Activated naive CD4-positive, alpha-beta T cell treated with anti-CD3 and anti-CD28 coated beads, Interleukin-2, amount 10 ng/mL, durations not matched to agents 7 days and 5 days (primary cell): Measurements from ENCODE around the gene TRERF1.
A peak's percentile ranks its signal among the peaks of the same experiment; 100 is the strongest.
"Not testable (repeated sequence)": the region's sequence is repeated elsewhere in the genome, so short reads cannot be mapped to it uniquely, and the experiment has no call there.

Experiments
- CTCF ChIA-PET: fragments of 350-600 bp; sonication (Branson Sonifier 250); formaldehyde crosslinking; loops from one replicate; lab custom pipeline; 2021; ENCODE audit warnings: antibody characterized with exemption; lab: Charles Lee
- DNase-seq: peaks from one replicate; pipeline ENCODE4 v3.0.0-alpha.2; 2020
- H3K27ac Mint-ChIP-seq: one replicate; pipeline ENCODE4 v1.8.0; 2021; ENCODE audit warnings: mild to moderate bottlenecking, moderate library complexity, mixed read lengths
- H3K27me3 Mint-ChIP-seq: one replicate; pipeline ENCODE4 v1.8.0; 2021; ENCODE audit warnings: mild to moderate bottlenecking, mixed read lengths
- H3K36me3 Mint-ChIP-seq: one replicate; pipeline ENCODE4 v1.8.0; 2021; ENCODE audit warnings: mixed read lengths
- H3K4me1 Mint-ChIP-seq: one replicate; pipeline ENCODE4 v1.8.0; 2021; ENCODE audit warnings: mixed read lengths
- H3K4me3 Mint-ChIP-seq: one replicate; pipeline ENCODE4 v1.8.0; 2021; ENCODE audit warnings: mild to moderate bottlenecking, moderate library complexity, mixed read lengths
- H3K9me3 Mint-ChIP-seq: one replicate; pipeline ENCODE4 v1.8.0; 2021; ENCODE audit warnings: mixed read lengths

TRERF1 gene, protein sequence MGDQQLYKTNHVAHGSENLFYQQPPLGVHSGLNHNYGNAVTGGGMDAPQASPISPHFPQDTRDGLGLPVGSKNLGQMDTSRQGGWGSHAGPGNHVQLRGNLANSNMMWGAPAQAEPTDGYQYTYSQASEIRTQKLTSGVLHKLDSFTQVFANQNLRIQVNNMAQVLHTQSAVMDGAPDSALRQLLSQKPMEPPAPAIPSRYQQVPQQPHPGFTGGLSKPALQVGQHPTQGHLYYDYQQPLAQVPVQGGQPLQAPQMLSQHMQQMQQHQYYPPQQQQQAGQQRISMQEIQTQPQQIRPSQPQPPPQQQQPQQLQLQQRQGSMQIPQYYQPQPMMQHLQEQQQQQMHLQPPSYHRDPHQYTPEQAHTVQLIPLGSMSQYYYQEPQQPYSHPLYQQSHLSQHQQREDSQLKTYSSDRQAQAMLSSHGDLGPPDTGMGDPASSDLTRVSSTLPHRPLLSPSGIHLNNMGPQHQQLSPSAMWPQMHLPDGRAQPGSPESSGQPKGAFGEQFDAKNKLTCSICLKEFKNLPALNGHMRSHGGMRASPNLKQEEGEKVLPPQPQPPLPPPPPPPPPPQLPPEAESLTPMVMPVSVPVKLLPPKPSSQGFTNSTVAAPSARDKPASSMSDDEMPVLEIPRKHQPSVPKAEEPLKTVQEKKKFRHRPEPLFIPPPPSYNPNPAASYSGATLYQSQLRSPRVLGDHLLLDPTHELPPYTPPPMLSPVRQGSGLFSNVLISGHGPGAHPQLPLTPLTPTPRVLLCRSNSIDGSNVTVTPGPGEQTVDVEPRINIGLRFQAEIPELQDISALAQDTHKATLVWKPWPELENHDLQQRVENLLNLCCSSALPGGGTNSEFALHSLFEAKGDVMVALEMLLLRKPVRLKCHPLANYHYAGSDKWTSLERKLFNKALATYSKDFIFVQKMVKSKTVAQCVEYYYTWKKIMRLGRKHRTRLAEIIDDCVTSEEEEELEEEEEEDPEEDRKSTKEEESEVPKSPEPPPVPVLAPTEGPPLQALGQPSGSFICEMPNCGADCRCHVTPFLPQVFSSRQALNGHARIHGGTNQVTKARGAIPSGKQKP (N-terminal part only)

GRCh38 chr6:42451333-42452170, at the start of gene TRERF1:
Gene TRERF1 (minus strand): TSS chr6:42451926. CDS start chr6:42269590, 182,336 bp downstream.
- CTCF ChIA-PET: interaction anchor here (1.1 to 1.8 kb wide), 3 partner anchors 20 to 191 kb away, joined by 3 to 6 read pairs (median 4); no protein-coding TSS in a partner anchor
- H3K36me3 Mint-ChIP-seq: peaks cover 21% of the 10 kb centered on the region

GRCh38 chr6:42498473-42499128, 46.9 kb upstream of the TRERF1 start:
- Mint-ChIP-seq H3K4me1 (no peaks in the 10 kb centered on the region), H3K36me3 (no peaks in the 10 kb centered on the region), H3K4me3 (no peak overlapping the region), H3K27ac (no peak overlapping the region), H3K9me3 (no peaks in the 10 kb centered on the region), H3K27me3 (peaks cover 22% of the 10 kb centered on the region)
- no peak for DNase-seq
- CTCF ChIA-PET: no interaction called here

More at GRCh38 chr6:42451333-42452170, at the start of gene TRERF1:
- peak within 1 kb of the TSS; percentile 87 for H3K27ac Mint-ChIP-seq
- peaks cover 45% of the 10 kb centered on the region for H3K4me1 Mint-ChIP-seq
- H3K4me3 Mint-ChIP-seq: peak within 1 kb of the TSS; percentile 93
- DNase-seq: peak; percentile 80
- H3K9me3 Mint-ChIP-seq: no peaks in the 10 kb centered on the region
- peaks cover 30% of the 10 kb centered on the region for H3K27me3 Mint-ChIP-seq

GRCh38 chr6:42493914-42494539, 42.3 kb upstream of the TRERF1 start:
- no peak overlapping the region for H3K4me3 Mint-ChIP-seq
- CTCF ChIA-PET: no interaction called here
- no peaks in the 10 kb centered on the region for H3K4me1 Mint-ChIP-seq
- no peak overlapping the region for H3K27ac Mint-ChIP-seq
- no peaks in the 10 kb centered on the region for H3K9me3 Mint-ChIP-seq
- H3K27me3 Mint-ChIP-seq: peaks cover 20% of the 10 kb centered on the region
- no peaks in the 10 kb centered on the region for H3K36me3 Mint-ChIP-seq
- no peak for DNase-seq

DNA sequence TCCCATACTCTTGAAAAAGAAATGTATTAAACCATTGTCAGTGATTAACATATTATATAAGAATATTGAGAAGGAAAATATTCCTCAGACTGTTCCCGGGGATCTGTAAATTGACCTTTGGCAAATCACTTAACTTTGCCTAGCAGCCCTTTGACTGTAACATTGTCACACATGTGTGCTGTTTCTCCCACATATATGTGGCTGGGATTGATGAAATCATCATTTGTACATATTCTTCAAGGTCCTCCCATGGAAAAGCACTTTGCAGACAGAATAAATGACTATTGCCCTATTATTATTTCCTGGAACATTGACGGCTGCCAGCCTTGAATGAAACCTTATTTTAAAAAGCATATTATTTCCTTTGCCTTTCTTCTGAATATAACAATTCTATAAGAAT, 36.4 kb upstream of the TRERF1 start:
- H3K27me3 Mint-ChIP-seq: peaks cover 12% of the 10 kb centered on the region
- H3K27ac Mint-ChIP-seq: no peak overlapping the region
- DNase-seq: no peak
- H3K9me3 Mint-ChIP-seq: no peaks in the 10 kb centered on the region
- H3K4me3 Mint-ChIP-seq: no peak overlapping the region
- CTCF ChIA-PET: no interaction called here
- no peaks in the 10 kb centered on the region for H3K4me1 Mint-ChIP-seq
- H3K36me3 Mint-ChIP-seq: no peaks in the 10 kb centered on the region

DNA sequence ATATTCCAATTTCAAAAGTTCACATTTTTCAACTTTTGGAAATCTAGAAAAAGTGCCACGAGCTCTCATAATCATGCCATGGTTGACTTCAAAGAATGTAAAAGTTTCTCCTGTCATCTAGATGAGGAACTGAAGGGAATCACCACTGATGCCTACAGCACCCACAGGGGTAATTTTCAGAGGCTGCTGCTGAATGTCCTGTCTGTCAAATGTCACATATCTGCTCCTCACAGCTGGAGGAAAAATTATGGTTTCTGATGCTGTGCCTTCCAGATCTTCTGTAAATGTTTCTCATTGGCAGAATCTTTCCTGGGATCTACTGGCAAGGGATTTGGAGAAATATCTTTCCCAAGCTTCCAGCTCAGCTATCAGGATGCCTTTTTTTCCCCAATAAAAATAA, 32.5 kb upstream of the TRERF1 start:
- no peaks in the 10 kb centered on the region for H3K9me3 Mint-ChIP-seq
- peaks cover 10% of the 10 kb centered on the region for H3K27me3 Mint-ChIP-seq
- H3K27ac Mint-ChIP-seq: no peak overlapping the region
- H3K4me3 Mint-ChIP-seq: no peak overlapping the region
- DNase-seq: no peak
- no peaks in the 10 kb centered on the region for H3K4me1 Mint-ChIP-seq
- CTCF ChIA-PET: no interaction called here
- no peaks in the 10 kb centered on the region for H3K36me3 Mint-ChIP-seq

- Mint-ChIP-seq H3K27me3 (peaks cover 8% of the 10 kb centered on the region), H3K4me3 (no peak overlapping the region), H3K27ac (no peak overlapping the region), H3K36me3 (no peaks in the 10 kb centered on the region), H3K9me3 (no peaks in the 10 kb centered on the region), H3K4me1 (no peaks in the 10 kb centered on the region)
- DNase-seq: no peak
- CTCF ChIA-PET: no interaction called here
These were observed 30.4 kb upstream of the TRERF1 start for GRCh38 chr6:42482174-42482573.

DNA sequence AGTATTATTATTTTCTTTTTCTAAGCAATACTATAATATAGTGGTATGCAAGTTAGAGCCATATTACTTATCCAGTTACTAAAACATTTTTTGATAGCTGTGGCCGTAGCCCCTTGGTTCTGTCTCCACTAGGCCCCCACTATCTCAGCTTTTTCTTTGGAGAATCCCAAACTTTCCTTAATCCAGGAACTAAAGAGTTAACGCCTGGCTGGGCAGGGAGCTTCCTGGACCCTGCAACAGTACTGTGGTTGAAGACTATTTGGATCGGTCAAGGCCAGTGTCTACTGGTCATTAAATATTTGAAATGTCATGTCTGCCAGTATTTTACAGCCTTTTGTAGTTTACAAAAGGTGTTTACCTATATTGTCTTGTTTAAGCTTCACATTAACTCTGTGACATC, 20.0 kb upstream of the TRERF1 start:
- H3K36me3 Mint-ChIP-seq: no peaks in the 10 kb centered on the region
- H3K9me3 Mint-ChIP-seq: peaks cover 9% of the 10 kb centered on the region
- CTCF ChIA-PET: interaction anchor here (0.6 kb wide), 1 partner anchor 19 kb away, joined by 3 read pairs; no protein-coding TSS in a partner anchor
- no peak overlapping the region for H3K27ac Mint-ChIP-seq
- no peak overlapping the region for H3K4me3 Mint-ChIP-seq
- peaks cover 17% of the 10 kb centered on the region for H3K27me3 Mint-ChIP-seq
- no peaks in the 10 kb centered on the region for H3K4me1 Mint-ChIP-seq
- DNase-seq: no peak

DNA sequence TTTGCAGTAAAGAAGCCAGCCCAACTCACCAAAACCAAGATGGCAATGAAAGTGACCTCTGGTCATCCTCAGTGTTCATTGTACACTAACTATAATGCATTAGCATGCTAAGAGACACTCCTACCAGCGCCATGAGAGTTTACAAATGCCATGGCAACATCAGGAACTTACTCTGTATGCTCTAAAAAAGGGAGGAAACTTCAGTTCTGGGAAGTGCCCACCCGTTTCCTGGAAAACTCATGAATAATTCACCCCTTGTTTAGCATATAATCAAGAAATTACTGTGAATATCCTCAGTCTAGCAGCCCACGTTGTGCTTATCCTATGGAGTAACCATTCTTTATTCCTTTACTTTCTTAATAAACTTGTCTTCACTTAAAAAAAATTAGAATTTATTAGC, 19.4 kb upstream of the TRERF1 start:
- Mint-ChIP-seq H3K36me3 (no peaks in the 10 kb centered on the region), H3K27ac (no peak overlapping the region), H3K9me3 (peaks cover 9% of the 10 kb centered on the region), H3K27me3 (peaks cover 17% of the 10 kb centered on the region), H3K4me1 (no peaks in the 10 kb centered on the region), H3K4me3 (no peak overlapping the region)
- CTCF ChIA-PET: no interaction called here
- no peak for DNase-seq

GRCh38 chr6:42468273-42468672, 16.5 kb upstream of the TRERF1 start:
- DNase-seq: no peak
- CTCF ChIA-PET: no interaction called here
- no peak overlapping the region for H3K4me3 Mint-ChIP-seq
- peaks cover 13% of the 10 kb centered on the region for H3K27me3 Mint-ChIP-seq
- H3K4me1 Mint-ChIP-seq: no peaks in the 10 kb centered on the region
- no peak overlapping the region for H3K27ac Mint-ChIP-seq
- peaks cover 9% of the 10 kb centered on the region for H3K9me3 Mint-ChIP-seq
- no peaks in the 10 kb centered on the region for H3K36me3 Mint-ChIP-seq

GRCh38 chr6:42467651-42468050, 15.9 kb upstream of the TRERF1 start:
- peaks cover 9% of the 10 kb centered on the region for H3K9me3 Mint-ChIP-seq
- peaks cover 12% of the 10 kb centered on the region for H3K27me3 Mint-ChIP-seq
- CTCF ChIA-PET: no interaction called here
- H3K27ac Mint-ChIP-seq: no peak overlapping the region
- no peaks in the 10 kb centered on the region for H3K36me3 Mint-ChIP-seq
- H3K4me3 Mint-ChIP-seq: no peak overlapping the region
- H3K4me1 Mint-ChIP-seq: no peaks in the 10 kb centered on the region
- no peak for DNase-seq

- H3K27ac Mint-ChIP-seq, H3K9me3 Mint-ChIP-seq, DNase-seq, H3K4me1 Mint-ChIP-seq, CTCF ChIA-PET, H3K36me3 Mint-ChIP-seq, H3K4me3 Mint-ChIP-seq: not testable (repeated sequence)
- peaks cover 12% of the 10 kb centered on the region for H3K27me3 Mint-ChIP-seq
These were observed 14.7 kb upstream of the TRERF1 start for GRCh38 chr6:42466470-42466869.

GRCh38 chr6:42462474-42462972, 10.8 kb upstream of the TRERF1 start:
- CTCF ChIA-PET: no interaction called here
- H3K27ac Mint-ChIP-seq: no peak overlapping the region
- no peak for DNase-seq
- H3K27me3 Mint-ChIP-seq: peaks cover 6% of the 10 kb centered on the region
- H3K4me1 Mint-ChIP-seq: no peaks in the 10 kb centered on the region
- no peaks in the 10 kb centered on the region for H3K9me3 Mint-ChIP-seq
- H3K36me3 Mint-ChIP-seq: no peaks in the 10 kb centered on the region
- no peak overlapping the region for H3K4me3 Mint-ChIP-seq

DNA sequence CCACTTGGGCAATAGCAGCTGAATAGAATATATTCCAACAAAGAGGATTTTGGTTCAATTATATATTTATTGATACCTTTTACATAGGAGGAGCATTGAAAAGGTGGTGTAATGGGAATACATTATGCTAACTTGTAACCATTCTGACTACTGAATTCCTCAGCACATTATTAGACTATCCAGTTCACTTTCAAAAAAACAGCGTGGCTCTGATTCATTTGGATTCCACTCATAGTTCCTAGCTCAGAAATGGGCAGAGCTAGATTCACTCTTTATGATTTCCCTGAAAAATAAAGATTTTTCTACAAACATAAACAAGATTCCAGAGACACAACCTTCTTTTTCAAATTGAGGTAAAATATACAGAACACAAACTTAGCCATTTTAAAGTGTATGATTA, 9.2 kb upstream of the TRERF1 start:
- no peaks in the 10 kb centered on the region for H3K9me3 Mint-ChIP-seq
- H3K36me3 Mint-ChIP-seq: no peaks in the 10 kb centered on the region
- CTCF ChIA-PET: no interaction called here
- H3K4me1 Mint-ChIP-seq: no peaks in the 10 kb centered on the region
- no peak overlapping the region for H3K4me3 Mint-ChIP-seq
- no peak for DNase-seq
- peaks cover 10% of the 10 kb centered on the region for H3K27me3 Mint-ChIP-seq
- no peak overlapping the region for H3K27ac Mint-ChIP-seq
